ENCODE measurements around the gene IPO8.
"Not testable (repeated sequence)": the region's sequence is repeated elsewhere in the genome, so short reads cannot be mapped to it uniquely, and the experiment has no call there.

The IPO8 gene

GRCh38 chr12:30594509-30594908 lies 101.2 kb downstream of the IPO8 start:
- no peak for TF ChIP-seq POLR2AphosphoS5 (IDR thresholded peaks at IDR 0.05; ENCODE audit: low read depth)
- no peak for TF ChIP-seq CTCF (IDR thresholded peaks at IDR 0.05; ENCODE audit: insufficient read depth, low read length)
- TF ChIP-seq REST (IDR thresholded peaks at IDR 0.05; ENCODE audit: insufficient replicate concordance, low read depth), result no peak
- no peak for TF ChIP-seq SPI1 (IDR thresholded peaks at IDR 0.05; ENCODE audit: borderline replicate concordance, low read depth)
- TF ChIP-seq GABPA (IDR thresholded peaks at IDR 0.05; ENCODE audit: low read depth), result no peak
- H3K4me3 ChIP-seq (replicated peaks; ENCODE audit: insufficient read depth, low read length), result no peak overlapping the region
- DNase-seq (ENCODE audit: low read depth in 1 of 2, low spot score in 1 of 2), result no peak
- no peaks in the 10 kb centered on the region for H3K27me3 ChIP-seq (ENCODE audit: insufficient read depth, poor library complexity, severe bottlenecking)
- H3K27ac ChIP-seq (replicated peaks), result no peak overlapping the region

GRCh38 chr12:30588572-30588971 lies 107.1 kb downstream of the IPO8 start:
- DNase-seq (ENCODE audit: low read depth in 1 of 2, low spot score in 1 of 2); H3K4me3 ChIP-seq (replicated peaks; ENCODE audit: insufficient read depth, low read length); H3K27ac ChIP-seq (replicated peaks); H3K27me3 ChIP-seq (ENCODE audit: insufficient read depth, poor library complexity, severe bottlenecking): not testable (repeated sequence)

- no peaks in the 10 kb centered on the region for H3K27me3 ChIP-seq (ENCODE audit: insufficient read depth, poor library complexity, severe bottlenecking)
- H3K4me3 ChIP-seq (replicated peaks; ENCODE audit: insufficient read depth, low read length), result no peak overlapping the region
- DNase-seq (ENCODE audit: low read depth in 1 of 2, low spot score in 1 of 2), result no peak
- TF ChIP-seq CTCF (IDR thresholded peaks at IDR 0.05; ENCODE audit: insufficient read depth, low read length), result no peak
- TF ChIP-seq REST (IDR thresholded peaks at IDR 0.05; ENCODE audit: insufficient replicate concordance, low read depth), result no peak
- TF ChIP-seq POLR2AphosphoS5 (IDR thresholded peaks at IDR 0.05; ENCODE audit: low read depth), result no peak
- no peak for TF ChIP-seq GABPA (IDR thresholded peaks at IDR 0.05; ENCODE audit: low read depth)
- no peak for TF ChIP-seq SPI1 (IDR thresholded peaks at IDR 0.05; ENCODE audit: borderline replicate concordance, low read depth)
- no peak overlapping the region for H3K27ac ChIP-seq (replicated peaks)
Measured at GRCh38 chr12:30587782-30588181, 107.9 kb downstream of the IPO8 start.

- Histone ChIP-seq H3K4me3 (replicated peaks; ENCODE audit: insufficient read depth, low read length) (no peak overlapping the region), H3K27ac (replicated peaks) (no peak overlapping the region), H3K27me3 (ENCODE audit: insufficient read depth, poor library complexity, severe bottlenecking) (no peaks in the 10 kb centered on the region)
- DNase-seq (ENCODE audit: low read depth in 1 of 2, low spot score in 1 of 2), result no peak
- no peak for TF ChIP-seq CTCF (IDR thresholded peaks at IDR 0.05; ENCODE audit: insufficient read depth, low read length)
- no peak for TF ChIP-seq POLR2AphosphoS5 (IDR thresholded peaks at IDR 0.05; ENCODE audit: low read depth)
Measured at GRCh38 chr12:30585877-30586276, 109.8 kb downstream of the IPO8 start.
